PC-3 (cell line): ENCODE data around the gene MALL. TPM values are rescaled to one million over a fixed set of nuclear protein-coding genes. Genes with fewer than 3 reads are reported as not detected.
"Not testable (repeated sequence)": the region's sequence is repeated elsewhere in the genome, so short reads cannot be mapped to it uniquely, and the experiment has no call there.

Experiments used
- ATAC-seq: fragments of 200-7000 bp; cut with Tn5 transposase; 2 replicates; pipeline ENCODE4 v1.9.1; 2020; ENCODE audit warnings: mild to moderate bottlenecking, moderate library complexity
- BruUV-seq: library from RNA; stranded (reverse); fragments of 400-500 nt; replicated peaks from 2 replicates; lab custom pipeline; 2021; lab: Mats Ljungman, UMichigan
- CTCF ChIA-PET: fragments of 300-600 bp; sonication (Branson Sonifier 250); formaldehyde crosslinking; loops from one replicate; lab custom pipeline; 2022; ENCODE audit warnings: antibody characterized with exemption; lab: Charles Lee
- POLR2A ChIA-PET: fragments of 300-600 bp; sonication (Branson Sonifier 250); formaldehyde crosslinking; loops from one replicate; lab custom pipeline; 2022; ENCODE audit warnings: antibody characterized with exemption; ENCODE audit not compliant: unreplicated experiment; lab: Charles Lee
- DNase-seq: peaks from one replicate; pipeline ENCODE4 v3.0.0-alpha.2; 2015
- H2AFZ ChIP-seq: fragments of 300-600 bp; sonication (generic); 2 replicates; pipeline ENCODE4 v1.6.0; 2016; ENCODE audit warnings: antibody characterized with exemption, low read length
- H3F3A ChIP-seq: fragments of 300-600 bp; sonication (generic); one replicate; pipeline ENCODE4 v1.6.0; 2017; ENCODE audit warnings: antibody characterized with exemption, low read length, control low read depth, mild to moderate bottlenecking; ENCODE audit not compliant: unreplicated experiment
- H3K27ac ChIP-seq: fragments of 300-600 bp; sonication (generic); 2 replicates; pipeline ENCODE4 v1.5.1; 2016; ENCODE audit warnings: mild to moderate bottlenecking, low read length
- H3K27me3 ChIP-seq: fragments of 300-600 bp; sonication (generic); 2 replicates; pipeline ENCODE4 v1.6.1; 2016; ENCODE audit warnings: low read length, mixed read lengths
- H3K36me3 ChIP-seq: fragments of 300-600 bp; sonication (generic); 2 replicates; pipeline ENCODE4 v1.6.1; 2016; ENCODE audit warnings: low read depth, mixed run types, low read length, mixed read lengths
- H3K4me1 ChIP-seq: fragments of 300-600 bp; sonication (generic); 2 replicates; pipeline ENCODE4 v1.5.1; 2016; ENCODE audit warnings: low read length; ENCODE audit not compliant: insufficient read depth
- H3K4me2 ChIP-seq: fragments of 300-600 bp; sonication (generic); 2 replicates; pipeline ENCODE4 v1.6.0; 2016; ENCODE audit warnings: low read length
- H3K4me3 ChIP-seq: fragments of 300-600 bp; sonication (generic); 2 replicates; pipeline ENCODE4 v1.5.1; 2016; ENCODE audit warnings: mild to moderate bottlenecking, low read length, mixed read lengths
- H3K79me2 ChIP-seq: fragments of 300-600 bp; sonication (generic); 2 replicates; pipeline ENCODE4 v1.6.1; 2017; ENCODE audit warnings: low read length, mixed read lengths
- H3K9ac ChIP-seq: fragments of 300-600 bp; sonication (generic); 2 replicates; pipeline ENCODE4 v1.6.0; 2016; ENCODE audit warnings: mild to moderate bottlenecking, low read length
- H3K9me2 ChIP-seq: fragments of 300-600 bp; sonication (generic); replicated peaks from 2 replicates; pipeline ENCODE4 v1.6.1; 2016; ENCODE audit warnings: mixed run types, low read length, mixed read lengths
- H3K9me3 ChIP-seq: fragments of 300-600 bp; sonication (generic); 2 replicates; pipeline ENCODE4 v1.6.1; 2016; ENCODE audit warnings: low read length, mixed read lengths
- H4K20me1 ChIP-seq: fragments of 300-600 bp; sonication (generic); 2 replicates; pipeline ENCODE4 v1.6.1; 2016; ENCODE audit warnings: low read length, mixed read lengths
- CTCF ChIP-seq: fragments of 300-600 bp; sonication (generic); conservative IDR thresholded peaks from 2 replicates; pipeline ENCODE4 v1.5.1; 2017; ENCODE audit warnings: antibody characterized with exemption, low read depth, mild to moderate bottlenecking, low read length
- EZH2 ChIP-seq: fragments of 300-600 bp; sonication (generic); IDR thresholded peaks from one replicate; pipeline ENCODE4 v1.6.1; 2017; ENCODE audit warnings: antibody characterized with exemption, mild to moderate bottlenecking, low read length; ENCODE audit not compliant: unreplicated experiment
- EZH2phosphoT487 ChIP-seq: fragments of 300-600 bp; sonication (generic); IDR thresholded peaks from 2 replicates; pipeline ENCODE4 v1.6.1; 2018; ENCODE audit warnings: mild to moderate bottlenecking, antibody characterized with exemption, low read length, borderline replicate concordance
- intact Hi-C: fragments of 100-400 bp; cut with micrococcal nuclease; formaldehyde crosslinking; loops from 2 replicates; pipeline ENCODE4 v1.9.0; 2023
- total RNA-seq: library from RNA; depleted of rRNA; stranded (reverse); fragments of >200 nt; gene quantifications from 2 replicates; pipeline ENCODE4 v1.2.3, GENCODE V29; 2014

The MALL gene
- total RNA-seq, 1 experiment from 2014 or later, result 123 TPM

DNA sequence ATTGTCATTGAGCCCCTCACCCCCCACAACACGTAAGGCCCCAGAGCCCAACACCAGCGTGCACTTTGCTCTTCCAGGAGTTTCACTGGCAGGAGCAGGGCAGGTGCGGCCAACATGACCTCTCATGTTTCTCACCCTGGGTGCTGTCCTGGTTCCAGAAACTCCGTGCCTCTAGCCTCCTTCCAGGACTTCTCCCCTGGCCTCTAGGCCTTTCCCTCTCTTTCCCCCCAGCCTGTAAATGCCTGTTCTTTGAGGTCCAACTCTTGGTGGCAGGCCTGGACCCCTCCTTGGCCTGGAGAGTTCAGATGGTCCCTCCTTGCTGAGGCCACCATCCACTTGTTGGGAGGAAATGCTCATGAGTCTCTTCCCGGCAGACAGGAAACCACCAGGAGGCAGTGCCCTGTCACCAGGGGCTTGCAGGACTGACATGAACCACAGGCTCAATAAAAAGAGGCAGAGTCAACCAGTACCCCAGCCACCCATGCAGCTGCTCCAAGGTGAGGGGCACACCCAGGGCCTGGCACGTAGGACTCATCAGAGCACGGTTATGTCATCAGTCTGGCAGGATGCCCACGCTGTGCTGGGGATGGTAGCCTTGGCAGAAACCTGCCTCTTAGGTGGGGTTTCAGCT, 1.5 kb downstream of the MALL start:
- H3K9me2 ChIP-seq, result 0 out of 2 replicates have a peak, but pooled peaks cover 5% of the 10 kb centered on the region
- no TSS peak for BruUV-seq
- no peaks in the 10 kb centered on the region for H3F3A ChIP-seq
- peaks cover 73% of the 10 kb centered on the region for H3K79me2 ChIP-seq
- intact Hi-C loops, result loop anchor here (1.0 kb wide), 2 partner anchors 8 to 42 kb away; no protein-coding TSS in a partner anchor
- H3K27me3 ChIP-seq, result no peaks in the 10 kb centered on the region
- peaks cover 17% of the 10 kb centered on the region for H3K36me3 ChIP-seq
- peaks cover 12% of the 10 kb centered on the region for H4K20me1 ChIP-seq
- H3K9me3 ChIP-seq, result no peaks in the 10 kb centered on the region
- H3K9ac ChIP-seq, result peak overlapping the region; percentile 99
- ATAC-seq (peak; percentile 70), DNase-seq (peak; percentile 95)
- H2AFZ ChIP-seq, result no peak overlapping the region
- peaks cover 32% of the 10 kb centered on the region for H3K4me1 ChIP-seq
- POLR2A ChIA-PET, result interaction anchor here (0.6 to 2.4 kb wide), 3 partner anchors 8 to 668 kb away, joined by 4 to 15 read pairs (median 10); no protein-coding TSS in a partner anchor
- H3K4me3 ChIP-seq, result peak overlapping the region; percentile 98
- CTCF ChIA-PET, result interaction anchor here (1.5 to 2.9 kb wide), 2 partner anchors 8 to 42 kb away, joined by 4 to 21 read pairs; no protein-coding TSS in a partner anchor
- H3K4me2 ChIP-seq, result peak overlapping the region; percentile 100
- H3K27ac ChIP-seq, result peak overlapping the region; percentile 90
- TF ChIP-seq EZH2 (no peak), CTCF (peak; percentile 68)

DNA sequence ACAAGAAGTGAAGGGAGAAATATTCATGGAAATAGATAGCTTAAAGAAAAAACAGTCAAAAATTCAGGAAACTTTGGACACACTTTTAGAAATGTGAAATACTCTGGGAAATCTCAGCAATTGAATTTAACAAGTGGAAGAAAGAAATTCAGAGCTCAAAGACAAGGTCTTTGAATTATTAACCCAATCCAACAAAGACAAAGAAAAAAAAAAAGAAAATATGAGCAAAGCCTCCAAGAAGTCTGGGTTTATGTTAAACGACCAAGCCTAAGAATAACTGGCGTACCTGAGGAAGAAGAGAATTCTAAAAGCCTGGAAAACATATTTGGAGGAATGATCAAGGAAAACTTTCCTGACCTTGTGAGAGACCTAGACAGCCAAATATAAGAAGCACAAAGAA, 7.3 kb downstream of the MALL start:
- H4K20me1 ChIP-seq, intact Hi-C loops, H3K27me3 ChIP-seq, H3K4me3 ChIP-seq, H3K9me2 ChIP-seq, POLR2A ChIA-PET, ATAC-seq, BruUV-seq, H2AFZ ChIP-seq, DNase-seq, H3K9ac ChIP-seq, H3K9me3 ChIP-seq: not testable (repeated sequence)
- peak overlapping the region; percentile 98 for H3K27ac ChIP-seq
- peaks cover 25% of the 10 kb centered on the region for H3F3A ChIP-seq
- H3K36me3 ChIP-seq, result peaks cover 35% of the 10 kb centered on the region
- H3K4me1 ChIP-seq, result peaks cover 65% of the 10 kb centered on the region
- peaks cover 88% of the 10 kb centered on the region for H3K79me2 ChIP-seq
- peak overlapping the region; percentile 82 for H3K4me2 ChIP-seq
- CTCF ChIA-PET, result interaction anchor here (0.7 kb wide), 1 partner anchor 8 kb away, joined by 3 read pairs; the partner anchor contains the start of gene MALL

- CTCF ChIA-PET, result interaction anchor here (0.7 to 2.4 kb wide), 3 partner anchors 8 to 49 kb away, joined by 3 to 21 read pairs (median 5); partner anchors contain the start of gene MALL
- peaks cover 25% of the 10 kb centered on the region for H3F3A ChIP-seq
- no peaks in the 10 kb centered on the region for H3K9me2 ChIP-seq
- H3K27ac ChIP-seq, result peak overlapping the region; percentile 98
- 0 out of 2 replicates have a peak, but pooled peaks cover 5% of the 10 kb centered on the region for H4K20me1 ChIP-seq
- H3K4me1 ChIP-seq, result peaks cover 73% of the 10 kb centered on the region
- H3K9me3 ChIP-seq, result no peaks in the 10 kb centered on the region
- no peaks in the 10 kb centered on the region for H3K27me3 ChIP-seq
- peak overlapping the region; percentile 88 for H3K9ac ChIP-seq
- H2AFZ ChIP-seq, result no peak overlapping the region
- ATAC-seq (peak; percentile 11; the same call in 1 of the 2 replicates), DNase-seq (peak; percentile 38)
- BruUV-seq, result no TSS peak
- peak overlapping the region; percentile 82 for H3K4me2 ChIP-seq
- peak overlapping the region; percentile 41 for H3K4me3 ChIP-seq
- intact Hi-C loops, result loop anchor here (2.0 kb wide), 1 partner anchor 49 kb away; no protein-coding TSS in a partner anchor
- peaks cover 35% of the 10 kb centered on the region for H3K36me3 ChIP-seq
- POLR2A ChIA-PET, result interaction anchor here (1.9 kb wide), 1 partner anchor 8 kb away, joined by 15 read pairs; the partner anchor contains the start of gene MALL
- no peak for TF ChIP-seq EZH2
- TF ChIP-seq CTCF, result no peak
- TF ChIP-seq EZH2phosphoT487, result no peak
- peaks cover 86% of the 10 kb centered on the region for H3K79me2 ChIP-seq
These were observed 8.2 kb downstream of the MALL start for GRCh38 chr2:110107092-110108079.
